Keratinocyte (primary cell): ENCODE data around the gene FANCC.

Experiments
- EZH2 ChIP-seq: IDR thresholded peaks from one replicate; pipeline ENCODE4 v1.6.1; 2012; ENCODE audit warnings: inconsistent platforms, mild to moderate bottlenecking, low read length, moderate library complexity
- TF ChIP-seq, protein P1 (sequence below), 3 experiments: IDR thresholded peaks in 1 of 3; conservative IDR thresholded peaks in 1 of 3; optimal IDR thresholded peaks in 1 of 3; 2 replicates in 2 of 3; 3 replicates in 1 of 3; pipeline versions ENCODE3 to v1.5.1; 2011; ENCODE audit warnings: low read length in 3 of 3, mild to moderate bottlenecking in 3 of 3, moderate library complexity in 2 of 3, control low read depth in 1 of 3, inconsistent platforms in 1 of 3; ENCODE audit not compliant: insufficient read depth in 2 of 3; ENCODE audit errors: extremely low read depth in 1 of 3

DNA sequence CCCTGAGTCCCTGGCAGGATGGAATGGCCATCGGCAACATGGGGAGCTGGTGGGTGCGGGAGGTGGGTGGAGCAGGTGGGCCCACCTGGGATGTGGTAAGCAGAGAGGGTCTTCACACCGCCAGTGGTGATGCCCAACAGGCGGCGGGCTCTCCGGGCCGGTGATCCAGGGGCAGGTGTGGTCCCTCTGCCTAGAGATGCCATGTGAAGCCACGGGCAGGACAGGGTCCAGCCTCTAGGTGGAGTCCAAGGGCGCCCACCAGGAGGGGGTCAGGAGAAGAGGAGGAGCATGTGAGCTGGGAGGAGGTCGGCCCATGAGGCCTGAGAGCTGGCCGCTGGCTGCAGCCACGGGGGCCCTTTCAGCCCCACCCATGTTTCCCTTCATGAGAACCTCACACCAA, 221.1 kb downstream of the FANCC start:
- TF ChIP-seq, protein P1, sequence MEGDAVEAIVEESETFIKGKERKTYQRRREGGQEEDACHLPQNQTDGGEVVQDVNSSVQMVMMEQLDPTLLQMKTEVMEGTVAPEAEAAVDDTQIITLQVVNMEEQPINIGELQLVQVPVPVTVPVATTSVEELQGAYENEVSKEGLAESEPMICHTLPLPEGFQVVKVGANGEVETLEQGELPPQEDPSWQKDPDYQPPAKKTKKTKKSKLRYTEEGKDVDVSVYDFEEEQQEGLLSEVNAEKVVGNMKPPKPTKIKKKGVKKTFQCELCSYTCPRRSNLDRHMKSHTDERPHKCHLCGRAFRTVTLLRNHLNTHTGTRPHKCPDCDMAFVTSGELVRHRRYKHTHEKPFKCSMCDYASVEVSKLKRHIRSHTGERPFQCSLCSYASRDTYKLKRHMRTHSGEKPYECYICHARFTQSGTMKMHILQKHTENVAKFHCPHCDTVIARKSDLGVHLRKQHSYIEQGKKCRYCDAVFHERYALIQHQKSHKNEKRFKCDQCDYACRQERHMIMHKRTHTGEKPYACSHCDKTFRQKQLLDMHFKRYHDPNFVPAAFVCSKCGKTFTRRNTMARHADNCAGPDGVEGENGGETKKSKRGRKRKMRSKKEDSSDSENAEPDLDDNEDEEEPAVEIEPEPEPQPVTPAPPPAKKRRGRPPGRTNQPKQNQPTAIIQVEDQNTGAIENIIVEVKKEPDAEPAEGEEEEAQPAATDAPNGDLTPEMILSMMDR (optimal IDR thresholded peaks at IDR 0.05 in 1 of 3, IDR thresholded peaks at IDR 0.05 in 1 of 3, conservative IDR thresholded peaks at IDR 0.05 in 1 of 3; ENCODE audit: extremely low read depth in 1 of 3, insufficient read depth in 2 of 3, low read length in 3 of 3), result no peak
- no peak for TF ChIP-seq EZH2
